Measurements from ENCODE around the gene RBM26.

DNA sequence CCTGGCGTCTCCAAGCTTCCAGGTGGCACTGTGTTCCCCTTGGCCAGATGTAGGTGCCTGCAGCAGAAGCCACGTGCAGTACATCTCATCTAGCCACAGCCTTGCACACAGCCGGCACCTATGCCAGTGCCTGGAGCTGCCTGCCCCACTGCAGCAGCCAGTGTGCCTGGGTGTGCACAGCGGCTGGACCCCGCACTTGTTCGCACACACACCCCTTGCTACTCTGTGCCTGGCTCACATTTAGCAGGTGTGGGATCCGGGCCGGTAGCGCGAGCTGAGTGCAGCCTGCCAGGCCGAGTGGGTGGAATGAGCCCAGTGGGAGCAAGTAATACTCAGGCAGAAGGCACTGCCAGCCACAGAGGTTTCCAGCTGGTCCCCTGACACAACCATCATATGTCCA is 26.9 kb upstream of the RBM26 start:
- TF ChIP-seq, protein P1, sequence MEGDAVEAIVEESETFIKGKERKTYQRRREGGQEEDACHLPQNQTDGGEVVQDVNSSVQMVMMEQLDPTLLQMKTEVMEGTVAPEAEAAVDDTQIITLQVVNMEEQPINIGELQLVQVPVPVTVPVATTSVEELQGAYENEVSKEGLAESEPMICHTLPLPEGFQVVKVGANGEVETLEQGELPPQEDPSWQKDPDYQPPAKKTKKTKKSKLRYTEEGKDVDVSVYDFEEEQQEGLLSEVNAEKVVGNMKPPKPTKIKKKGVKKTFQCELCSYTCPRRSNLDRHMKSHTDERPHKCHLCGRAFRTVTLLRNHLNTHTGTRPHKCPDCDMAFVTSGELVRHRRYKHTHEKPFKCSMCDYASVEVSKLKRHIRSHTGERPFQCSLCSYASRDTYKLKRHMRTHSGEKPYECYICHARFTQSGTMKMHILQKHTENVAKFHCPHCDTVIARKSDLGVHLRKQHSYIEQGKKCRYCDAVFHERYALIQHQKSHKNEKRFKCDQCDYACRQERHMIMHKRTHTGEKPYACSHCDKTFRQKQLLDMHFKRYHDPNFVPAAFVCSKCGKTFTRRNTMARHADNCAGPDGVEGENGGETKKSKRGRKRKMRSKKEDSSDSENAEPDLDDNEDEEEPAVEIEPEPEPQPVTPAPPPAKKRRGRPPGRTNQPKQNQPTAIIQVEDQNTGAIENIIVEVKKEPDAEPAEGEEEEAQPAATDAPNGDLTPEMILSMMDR (IDR thresholded peaks at IDR 0.05; ENCODE audit: poor library complexity, severe bottlenecking): no peak
- TF ChIP-seq, protein P2, sequence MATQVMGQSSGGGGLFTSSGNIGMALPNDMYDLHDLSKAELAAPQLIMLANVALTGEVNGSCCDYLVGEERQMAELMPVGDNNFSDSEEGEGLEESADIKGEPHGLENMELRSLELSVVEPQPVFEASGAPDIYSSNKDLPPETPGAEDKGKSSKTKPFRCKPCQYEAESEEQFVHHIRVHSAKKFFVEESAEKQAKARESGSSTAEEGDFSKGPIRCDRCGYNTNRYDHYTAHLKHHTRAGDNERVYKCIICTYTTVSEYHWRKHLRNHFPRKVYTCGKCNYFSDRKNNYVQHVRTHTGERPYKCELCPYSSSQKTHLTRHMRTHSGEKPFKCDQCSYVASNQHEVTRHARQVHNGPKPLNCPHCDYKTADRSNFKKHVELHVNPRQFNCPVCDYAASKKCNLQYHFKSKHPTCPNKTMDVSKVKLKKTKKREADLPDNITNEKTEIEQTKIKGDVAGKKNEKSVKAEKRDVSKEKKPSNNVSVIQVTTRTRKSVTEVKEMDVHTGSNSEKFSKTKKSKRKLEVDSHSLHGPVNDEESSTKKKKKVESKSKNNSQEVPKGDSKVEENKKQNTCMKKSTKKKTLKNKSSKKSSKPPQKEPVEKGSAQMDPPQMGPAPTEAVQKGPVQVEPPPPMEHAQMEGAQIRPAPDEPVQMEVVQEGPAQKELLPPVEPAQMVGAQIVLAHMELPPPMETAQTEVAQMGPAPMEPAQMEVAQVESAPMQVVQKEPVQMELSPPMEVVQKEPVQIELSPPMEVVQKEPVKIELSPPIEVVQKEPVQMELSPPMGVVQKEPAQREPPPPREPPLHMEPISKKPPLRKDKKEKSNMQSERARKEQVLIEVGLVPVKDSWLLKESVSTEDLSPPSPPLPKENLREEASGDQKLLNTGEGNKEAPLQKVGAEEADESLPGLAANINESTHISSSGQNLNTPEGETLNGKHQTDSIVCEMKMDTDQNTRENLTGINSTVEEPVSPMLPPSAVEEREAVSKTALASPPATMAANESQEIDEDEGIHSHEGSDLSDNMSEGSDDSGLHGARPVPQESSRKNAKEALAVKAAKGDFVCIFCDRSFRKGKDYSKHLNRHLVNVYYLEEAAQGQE (IDR thresholded peaks at IDR 0.05; ENCODE audit: borderline replicate concordance): no peak
- TF ChIP-seq POLR2AphosphoS5 (IDR thresholded peaks at IDR 0.05) (no peak), EZH2 (IDR thresholded peaks at IDR 0.05; ENCODE audit: borderline replicate concordance, insufficient read depth, low read length, poor library complexity, severe bottlenecking) (no peak)

Data from neural cell (in vitro differentiated cells).